ENCODE results near the gene TRIM40.
A peak's percentile ranks its signal among the peaks of the same experiment; 100 is the strongest.

Gene TRIM40

GRCh38 chr6:30151580-30151979, 15.6 kb downstream of the TRIM40 start:
- Histone ChIP-seq H2BK5ac (ENCODE audit: low read depth, low read length, poor library complexity, severe bottlenecking) (no peak overlapping the region), H3K4me2 (ENCODE audit: low read length, poor library complexity, severe bottlenecking) (no peak overlapping the region), H2AK5ac (ENCODE audit: low read length, severe bottlenecking) (no peak overlapping the region), H3K9me3 (ENCODE audit: control insufficient read depth, low read length) (no peaks in the 10 kb centered on the region), H3K4ac (ENCODE audit: low read depth in 1 of 2, low read length in 2 of 2) (no peak overlapping the region), H3K4me1 (ENCODE audit: control insufficient read depth, insufficient read depth, low read depth, low read length) (peaks cover 11% of the 10 kb centered on the region), H2BK12ac (ENCODE audit: low read length in 2 of 2) (no peak overlapping the region), H3K4me3 (ENCODE audit: insufficient read depth in 1 of 2, low read depth in 1 of 2, low read length in 2 of 2) (no peak overlapping the region), H2BK120ac (ENCODE audit: low read depth, low read length) (no peak overlapping the region), H3K79me1 (replicated peaks; ENCODE audit: low read length, poor library complexity, severe bottlenecking) (no peaks in the 10 kb centered on the region), H3K18ac (ENCODE audit: low read depth in 1 of 2, low read length in 2 of 2) (no peak overlapping the region), H2AFZ (ENCODE audit: low read depth, low read length) (no peak overlapping the region), H3K36me3 (ENCODE audit: control insufficient read depth in 1 of 2, insufficient read depth in 2 of 2, low read depth in 1 of 2, low read length in 2 of 2) (no peaks in the 10 kb centered on the region), H3K14ac (ENCODE audit: low read length in 2 of 2) (no peak overlapping the region), H3K27me3 (ENCODE audit: control insufficient read depth in 1 of 2, insufficient read depth in 1 of 2, low read length in 2 of 2) (peaks cover 0 to 36% of the 10 kb centered on the region in 2 experiments), H3K27ac (ENCODE audit: low read length, poor library complexity, severe bottlenecking) (no peak overlapping the region), H3K9ac (ENCODE audit: low read length) (no peak overlapping the region), H4K8ac (ENCODE audit: low read length) (no peak overlapping the region), H4K91ac (ENCODE audit: low read length) (no peak overlapping the region), H2BK15ac (ENCODE audit: low read depth, poor library complexity, severe bottlenecking) (no peak overlapping the region), H3K23ac (ENCODE audit: low read length in 2 of 2) (no peak overlapping the region)
- no peak for DNase-seq
- 56% methylated on average over 2 of the region's 3 CpGs for WGBS

DNA sequence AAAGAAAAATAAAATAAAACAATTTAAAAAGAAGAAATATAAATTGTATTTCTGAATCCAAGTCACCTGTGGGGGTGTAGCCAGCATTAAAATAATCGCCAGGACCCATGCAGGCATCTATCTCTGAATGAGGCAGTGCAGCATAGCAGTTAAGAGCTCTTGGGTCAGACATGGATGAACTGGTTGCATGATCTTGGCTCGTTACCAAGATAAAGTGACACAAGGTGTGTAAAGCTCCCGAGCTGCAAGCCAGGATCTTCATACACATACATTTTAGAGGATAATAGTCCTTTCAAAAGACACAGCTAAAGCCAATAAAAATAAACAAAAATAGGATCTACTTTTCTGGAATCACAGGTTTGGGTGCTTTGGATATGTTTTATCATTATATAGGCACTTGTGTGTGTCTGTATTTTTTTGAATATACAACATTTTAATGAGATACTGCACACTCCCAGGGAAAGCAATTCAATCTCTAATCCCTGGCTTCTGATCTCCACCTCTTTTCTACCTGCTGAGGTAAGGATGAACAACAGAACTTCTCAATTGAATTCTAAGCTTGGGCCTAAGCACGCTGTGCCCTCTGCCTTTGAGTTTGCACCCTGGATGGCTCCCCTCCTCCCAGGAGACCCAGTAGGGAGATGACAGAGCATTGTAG, 16.2 kb downstream of the TRIM40 start:
- 77% methylated on average over 4 of the region's 4 CpGs for WGBS
- no peak overlapping the region for H3K18ac ChIP-seq (ENCODE audit: low read depth in 1 of 2, low read length in 2 of 2)
- no peak overlapping the region for H3K23ac ChIP-seq (ENCODE audit: low read length in 2 of 2)
- no peaks in the 10 kb centered on the region for H3K9me3 ChIP-seq (ENCODE audit: control insufficient read depth, low read length)
- no peak overlapping the region for H2AFZ ChIP-seq (ENCODE audit: low read depth, low read length)
- no peak overlapping the region for H2BK12ac ChIP-seq (ENCODE audit: low read length in 2 of 2)
- DNase-seq = no peak
- no peak overlapping the region for H2AK5ac ChIP-seq (ENCODE audit: low read length, severe bottlenecking)
- no peaks in the 10 kb centered on the region for H3K36me3 ChIP-seq (ENCODE audit: control insufficient read depth in 1 of 2, insufficient read depth in 2 of 2, low read depth in 1 of 2, low read length in 2 of 2)
- no peak overlapping the region for H2BK5ac ChIP-seq (ENCODE audit: low read depth, low read length, poor library complexity, severe bottlenecking)
- H4K91ac ChIP-seq (ENCODE audit: low read length) = no peak overlapping the region
- H2BK15ac ChIP-seq (ENCODE audit: low read depth, poor library complexity, severe bottlenecking) = no peak overlapping the region
- H3K4me3 ChIP-seq (ENCODE audit: insufficient read depth in 1 of 2, low read depth in 1 of 2, low read length in 2 of 2) = no peak overlapping the region
- H4K8ac ChIP-seq (ENCODE audit: low read length) = no peak overlapping the region
- H3K4me1 ChIP-seq (ENCODE audit: control insufficient read depth, insufficient read depth, low read depth, low read length) = peaks cover 14% of the 10 kb centered on the region
- no peak overlapping the region for H3K4me2 ChIP-seq (ENCODE audit: low read length, poor library complexity, severe bottlenecking)
- H3K27ac ChIP-seq (ENCODE audit: low read length, poor library complexity, severe bottlenecking) = no peak overlapping the region
- no peak overlapping the region for H3K14ac ChIP-seq (ENCODE audit: low read length in 2 of 2)
- H3K27me3 ChIP-seq (ENCODE audit: control insufficient read depth in 1 of 2, insufficient read depth in 1 of 2, low read length in 2 of 2) = peaks cover 0 to 30% of the 10 kb centered on the region in 2 experiments
- H2BK120ac ChIP-seq (ENCODE audit: low read depth, low read length) = no peak overlapping the region
- H3K9ac ChIP-seq (ENCODE audit: low read length) = no peak overlapping the region
- no peaks in the 10 kb centered on the region for H3K79me1 ChIP-seq (replicated peaks; ENCODE audit: low read length, poor library complexity, severe bottlenecking)
- no peak overlapping the region for H3K4ac ChIP-seq (ENCODE audit: low read depth in 1 of 2, low read length in 2 of 2)

DNA sequence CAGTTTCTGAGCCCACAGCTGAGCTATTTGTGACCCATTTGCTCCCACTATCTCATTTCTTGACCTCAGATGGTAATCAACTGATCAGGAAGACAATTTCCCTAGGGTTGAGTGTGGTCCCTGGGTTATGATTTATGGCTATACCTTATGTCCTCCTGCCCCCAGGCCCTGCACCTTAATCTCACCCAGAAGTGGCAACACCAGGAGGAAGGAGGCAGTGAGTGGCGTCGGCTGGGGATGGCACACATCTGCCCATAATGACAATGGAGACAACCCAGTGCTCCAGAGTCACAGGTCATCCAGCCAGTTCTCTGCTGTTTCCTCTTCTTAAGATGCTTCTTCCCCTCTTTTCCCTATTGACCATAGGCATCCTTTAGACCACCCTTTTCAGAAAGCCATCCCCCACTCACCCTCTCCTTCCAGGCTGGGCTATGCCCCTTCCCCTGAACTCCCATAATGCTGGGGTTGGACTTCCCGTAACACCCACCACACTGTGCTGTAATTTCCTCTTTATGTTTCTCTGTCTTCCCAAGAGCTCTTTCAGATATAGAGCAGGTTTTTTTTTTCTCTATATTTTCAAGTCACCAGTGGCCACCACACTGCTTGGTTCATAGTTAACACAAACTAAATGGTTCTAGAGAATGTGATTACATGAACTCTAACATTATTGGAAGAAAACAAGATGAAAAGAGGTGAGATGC, 17.1 kb downstream of the TRIM40 start:
- DNase-seq = no peak
- Histone ChIP-seq H3K4me2 (ENCODE audit: low read length, poor library complexity, severe bottlenecking) (no peak overlapping the region), H2AFZ (ENCODE audit: low read depth, low read length) (no peak overlapping the region), H3K4me3 (ENCODE audit: insufficient read depth in 1 of 2, low read depth in 1 of 2, low read length in 2 of 2) (no peak overlapping the region), H3K36me3 (ENCODE audit: control insufficient read depth in 1 of 2, insufficient read depth in 2 of 2, low read depth in 1 of 2, low read length in 2 of 2) (no peaks in the 10 kb centered on the region), H2AK5ac (ENCODE audit: low read length, severe bottlenecking) (no peak overlapping the region), H3K23ac (ENCODE audit: low read length in 2 of 2) (no peak overlapping the region), H2BK120ac (ENCODE audit: low read depth, low read length) (no peak overlapping the region), H3K27ac (ENCODE audit: low read length, poor library complexity, severe bottlenecking) (no peak overlapping the region), H2BK12ac (ENCODE audit: low read length in 2 of 2) (no peak overlapping the region), H2BK15ac (ENCODE audit: low read depth, poor library complexity, severe bottlenecking) (no peak overlapping the region), H3K4me1 (ENCODE audit: control insufficient read depth, insufficient read depth, low read depth, low read length) (peaks cover 14% of the 10 kb centered on the region), H2BK5ac (ENCODE audit: low read depth, low read length, poor library complexity, severe bottlenecking) (no peak overlapping the region), H4K8ac (ENCODE audit: low read length) (no peak overlapping the region), H3K4ac (ENCODE audit: low read depth in 1 of 2, low read length in 2 of 2) (no peak overlapping the region), H3K14ac (ENCODE audit: low read length in 2 of 2) (no peak overlapping the region), H3K27me3 (ENCODE audit: control insufficient read depth in 1 of 2, insufficient read depth in 1 of 2, low read length in 2 of 2) (peaks cover 0 to 25% of the 10 kb centered on the region in 2 experiments), H3K9ac (ENCODE audit: low read length) (no peak overlapping the region), H4K91ac (ENCODE audit: low read length) (no peak overlapping the region), H3K79me1 (replicated peaks; ENCODE audit: low read length, poor library complexity, severe bottlenecking) (no peaks in the 10 kb centered on the region), H3K9me3 (ENCODE audit: control insufficient read depth, low read length) (no peaks in the 10 kb centered on the region), H3K18ac (ENCODE audit: low read depth in 1 of 2, low read length in 2 of 2) (no peak overlapping the region)
- 95% methylated on average over 3 of the region's 3 CpGs for WGBS

- H3K27ac ChIP-seq (ENCODE audit: low read length, poor library complexity, severe bottlenecking) = no peak overlapping the region
- H2BK5ac ChIP-seq (ENCODE audit: low read depth, low read length, poor library complexity, severe bottlenecking) = no peak overlapping the region
- H3K79me1 ChIP-seq (replicated peaks; ENCODE audit: low read length, poor library complexity, severe bottlenecking) = no peaks in the 10 kb centered on the region
- no peak overlapping the region for H2AFZ ChIP-seq (ENCODE audit: low read depth, low read length)
- no peak overlapping the region for H3K4me2 ChIP-seq (ENCODE audit: low read length, poor library complexity, severe bottlenecking)
- 79% methylated on average over 14 of the region's 17 CpGs for WGBS
- peak overlapping the region in 1 of 2 experiments; percentile 22 for H3K4me3 ChIP-seq (ENCODE audit: insufficient read depth in 1 of 2, low read depth in 1 of 2, low read length in 2 of 2)
- H3K23ac ChIP-seq (ENCODE audit: low read length in 2 of 2) = no peak overlapping the region
- H3K14ac ChIP-seq (ENCODE audit: low read length in 2 of 2) = no peak overlapping the region
- peak overlapping the region; percentile 9 for H4K91ac ChIP-seq (ENCODE audit: low read length)
- H3K4me1 ChIP-seq (ENCODE audit: control insufficient read depth, insufficient read depth, low read depth, low read length) = peaks cover 14% of the 10 kb centered on the region
- H2BK120ac ChIP-seq (ENCODE audit: low read depth, low read length) = no peak overlapping the region
- H2BK12ac ChIP-seq (ENCODE audit: low read length in 2 of 2) = no peak overlapping the region
- DNase-seq = no peak
- peak overlapping the region; percentile 34 for H2AK5ac ChIP-seq (ENCODE audit: low read length, severe bottlenecking)
- no peaks in the 10 kb centered on the region for H3K9me3 ChIP-seq (ENCODE audit: control insufficient read depth, low read length)
- H3K27me3 ChIP-seq (ENCODE audit: control insufficient read depth in 1 of 2, insufficient read depth in 1 of 2, low read length in 2 of 2) = peaks cover 0 to 28% of the 10 kb centered on the region in 2 experiments
- H3K4ac ChIP-seq (ENCODE audit: low read depth in 1 of 2, low read length in 2 of 2) = no peak overlapping the region
- no peak overlapping the region for H3K18ac ChIP-seq (ENCODE audit: low read depth in 1 of 2, low read length in 2 of 2)
- no peak overlapping the region for H2BK15ac ChIP-seq (ENCODE audit: low read depth, poor library complexity, severe bottlenecking)
- H3K36me3 ChIP-seq (ENCODE audit: control insufficient read depth in 1 of 2, insufficient read depth in 2 of 2, low read depth in 1 of 2, low read length in 2 of 2) = no peaks in the 10 kb centered on the region
- no peak overlapping the region for H3K9ac ChIP-seq (ENCODE audit: low read length)
- H4K8ac ChIP-seq (ENCODE audit: low read length) = no peak overlapping the region
Observed at GRCh38 chr6:30154061-30154460, 18.1 kb downstream of the TRIM40 start.
